Loucy (cell line): Measurements from ENCODE around the gene TNPO3.

Source experiments
- H2AFZ ChIP-seq: fragments of 200-600 bp; sonication (generic); 2 replicates; pipeline ENCODE4 v1.6.0; 2016; ENCODE audit warnings: antibody characterized with exemption, mild to moderate bottlenecking, low read length, moderate library complexity
- H3F3A ChIP-seq: fragments of 200-600 bp; 2 replicates; pipeline ENCODE4 v1.6.0; 2016; ENCODE audit warnings: antibody characterized with exemption, low read depth, mild to moderate bottlenecking
- H3K27me3 ChIP-seq: fragments of 200-600 bp; sonication (generic); 2 replicates; pipeline ENCODE4 v1.6.1; 2014; ENCODE audit warnings: low read length, mild to moderate bottlenecking; ENCODE audit not compliant: insufficient read depth, poor library complexity, severe bottlenecking
- H3K36me3 ChIP-seq: fragments of 200-600 bp; sonication (generic); 2 replicates; pipeline ENCODE4 v1.6.1; 2016; ENCODE audit warnings: low read length; ENCODE audit not compliant: insufficient read depth
- H3K4me1 ChIP-seq: fragments of 200-600 bp; sonication (generic); 2 replicates; pipeline ENCODE4 v1.5.1; 2014; ENCODE audit warnings: low read length, mild to moderate bottlenecking; ENCODE audit not compliant: insufficient read depth, poor library complexity, severe bottlenecking
- H3K4me2 ChIP-seq: fragments of 200-600 bp; sonication (generic); 2 replicates; pipeline ENCODE4 v1.6.0; 2014; ENCODE audit warnings: antibody characterized with exemption, low read length, low read depth, mild to moderate bottlenecking; ENCODE audit not compliant: poor library complexity, severe bottlenecking
- H3K4me3 ChIP-seq: fragments of 200-600 bp; sonication (generic); 2 replicates; pipeline ENCODE4 v1.5.1; 2014; ENCODE audit warnings: low read length, mild to moderate bottlenecking, mixed read lengths; ENCODE audit not compliant: poor library complexity, severe bottlenecking
- H3K79me2 ChIP-seq: fragments of 200-600 bp; sonication (generic); 2 replicates; pipeline ENCODE4 v1.6.1; 2014; ENCODE audit warnings: low read length; ENCODE audit not compliant: insufficient read depth
- H3K9ac ChIP-seq: fragments of 200-600 bp; sonication (generic); 2 replicates; pipeline ENCODE4 v1.6.0; 2014; ENCODE audit warnings: mild to moderate bottlenecking, low read depth, low read length, moderate library complexity; ENCODE audit not compliant: poor library complexity, severe bottlenecking
- H3K9me2 ChIP-seq: fragments of 200-600 bp; sonication (generic); replicated peaks from 2 replicates; pipeline ENCODE4 v1.6.1; 2016; ENCODE audit warnings: low read depth, low read length, mixed read lengths
- H3K9me3 ChIP-seq: fragments of 200-600 bp; sonication (generic); 2 replicates; pipeline ENCODE4 v1.6.1; 2014; ENCODE audit warnings: mild to moderate bottlenecking, antibody characterized with exemption, low read length, low read depth; ENCODE audit not compliant: insufficient read depth
- H4K20me1 ChIP-seq: fragments of 200-600 bp; sonication (generic); 2 replicates; pipeline ENCODE4 v1.6.0; 2014; ENCODE audit warnings: antibody characterized with exemption, low read length, mild to moderate bottlenecking; ENCODE audit not compliant: insufficient read depth, poor library complexity, severe bottlenecking
- EZH2phosphoT487 ChIP-seq: fragments of 200-600 bp; IDR thresholded peaks from 2 replicates; pipeline ENCODE4 v1.6.1; 2018; ENCODE audit warnings: antibody characterized with exemption, mild to moderate bottlenecking, moderate library complexity, borderline replicate concordance
- TF ChIP-seq, protein P1 (sequence below): fragments of 200-600 bp; sonication (generic); conservative IDR thresholded peaks from 2 replicates; pipeline ENCODE4 v1.5.1; 2014; ENCODE audit warnings: mild to moderate bottlenecking, antibody characterized with exemption, low read length

The TNPO3 gene

DNA sequence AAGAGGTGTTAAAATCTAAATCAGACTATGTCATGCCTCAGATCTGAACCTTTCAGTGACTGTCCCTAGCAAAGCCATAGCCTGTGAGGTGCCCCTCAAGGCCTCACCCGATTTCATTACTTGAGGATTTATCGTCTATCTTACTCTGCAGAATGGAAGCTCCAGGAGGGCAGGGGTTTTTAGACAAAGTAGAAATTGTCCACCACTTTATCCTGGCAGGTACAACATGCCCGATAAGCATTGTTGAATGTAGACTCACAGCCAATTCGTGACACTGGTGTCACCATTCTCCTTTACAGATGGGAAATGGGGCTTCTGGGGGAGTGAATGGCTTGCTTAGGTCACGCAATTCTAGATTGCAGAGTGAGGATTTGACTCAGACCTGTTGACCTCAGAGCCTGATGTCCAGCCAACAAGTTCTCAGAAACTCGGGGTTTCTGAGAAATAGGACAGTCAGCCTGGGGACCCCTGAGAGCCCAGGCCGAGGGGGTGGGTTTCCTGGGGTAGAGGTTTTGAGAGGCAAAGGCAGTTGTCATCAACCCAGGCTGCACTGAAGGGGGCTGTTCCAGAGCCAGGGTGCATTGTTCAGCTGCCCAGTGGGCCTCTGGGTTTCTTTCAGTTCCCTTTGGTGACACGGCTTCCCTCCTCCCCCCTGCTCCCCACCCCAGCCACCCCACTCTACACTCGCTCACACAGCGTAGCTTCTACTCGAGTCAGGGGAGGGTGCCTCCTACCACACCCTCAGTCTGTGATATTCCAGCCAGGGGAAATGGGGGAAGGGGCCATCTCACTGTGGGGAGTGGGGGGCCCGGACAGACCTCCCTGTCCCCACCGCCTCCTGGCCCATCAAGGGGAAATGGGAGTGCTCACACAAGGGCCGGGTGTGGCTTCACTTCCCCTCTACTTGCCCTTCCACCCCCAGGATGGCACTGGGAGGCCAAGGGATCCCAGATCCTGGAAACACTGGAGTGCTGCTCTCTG lies 120.3 kb downstream of the TNPO3 start:
- peaks cover 54% of the 10 kb centered on the region for H3K79me2 ChIP-seq
- H4K20me1 ChIP-seq: no peaks in the 10 kb centered on the region
- no peak overlapping the region for H3K9ac ChIP-seq
- H3K9me3 ChIP-seq: no peaks in the 10 kb centered on the region
- no peak overlapping the region for H3K4me2 ChIP-seq
- H3F3A ChIP-seq: no peaks in the 10 kb centered on the region
- H3K27me3 ChIP-seq: peaks cover 6% of the 10 kb centered on the region
- peaks cover 39% of the 10 kb centered on the region for H3K4me1 ChIP-seq
- no peak overlapping the region for H3K4me3 ChIP-seq
- H3K36me3 ChIP-seq: no peaks in the 10 kb centered on the region
- H3K9me2 ChIP-seq: no peaks in the 10 kb centered on the region
- TF ChIP-seq, protein P1, sequence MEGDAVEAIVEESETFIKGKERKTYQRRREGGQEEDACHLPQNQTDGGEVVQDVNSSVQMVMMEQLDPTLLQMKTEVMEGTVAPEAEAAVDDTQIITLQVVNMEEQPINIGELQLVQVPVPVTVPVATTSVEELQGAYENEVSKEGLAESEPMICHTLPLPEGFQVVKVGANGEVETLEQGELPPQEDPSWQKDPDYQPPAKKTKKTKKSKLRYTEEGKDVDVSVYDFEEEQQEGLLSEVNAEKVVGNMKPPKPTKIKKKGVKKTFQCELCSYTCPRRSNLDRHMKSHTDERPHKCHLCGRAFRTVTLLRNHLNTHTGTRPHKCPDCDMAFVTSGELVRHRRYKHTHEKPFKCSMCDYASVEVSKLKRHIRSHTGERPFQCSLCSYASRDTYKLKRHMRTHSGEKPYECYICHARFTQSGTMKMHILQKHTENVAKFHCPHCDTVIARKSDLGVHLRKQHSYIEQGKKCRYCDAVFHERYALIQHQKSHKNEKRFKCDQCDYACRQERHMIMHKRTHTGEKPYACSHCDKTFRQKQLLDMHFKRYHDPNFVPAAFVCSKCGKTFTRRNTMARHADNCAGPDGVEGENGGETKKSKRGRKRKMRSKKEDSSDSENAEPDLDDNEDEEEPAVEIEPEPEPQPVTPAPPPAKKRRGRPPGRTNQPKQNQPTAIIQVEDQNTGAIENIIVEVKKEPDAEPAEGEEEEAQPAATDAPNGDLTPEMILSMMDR: no peak
- no peak for TF ChIP-seq EZH2phosphoT487
- H2AFZ ChIP-seq: no peak overlapping the region

DNA sequence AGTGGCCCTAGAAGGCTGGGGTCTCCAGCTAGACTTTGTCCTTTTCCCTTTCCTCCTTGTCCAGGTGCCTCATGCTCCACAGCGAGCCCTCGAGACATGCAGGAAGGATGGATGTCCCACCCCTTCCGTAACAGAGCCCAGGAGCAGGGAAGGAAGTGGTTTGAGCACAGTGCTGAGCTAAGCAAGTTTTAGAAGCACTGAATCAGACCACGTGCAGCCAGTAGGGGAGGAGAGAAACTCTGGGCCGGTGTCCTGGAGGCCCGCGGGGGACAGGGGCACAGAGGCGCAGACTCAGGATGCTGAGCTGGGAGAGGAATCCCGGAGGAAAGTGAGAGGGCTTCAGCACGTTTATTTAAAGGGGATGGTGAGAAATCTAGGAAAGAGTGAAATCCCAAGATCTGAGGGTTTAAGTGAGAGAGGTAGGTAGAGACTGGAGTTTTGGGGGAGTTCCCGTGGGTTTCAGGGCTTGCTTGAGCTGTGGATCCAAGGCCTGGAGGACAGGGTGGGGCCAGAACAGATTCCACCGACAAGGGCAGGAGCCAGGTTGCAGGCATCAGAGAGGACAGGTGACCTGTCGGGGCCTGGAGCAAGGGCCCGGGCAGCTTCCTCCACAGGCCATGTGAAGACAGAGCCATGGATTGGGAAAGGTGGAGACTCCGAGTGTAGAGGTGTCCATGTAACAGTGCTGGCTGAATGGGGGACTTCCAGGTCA lies 121.6 kb downstream of the TNPO3 start:
- Histone ChIP-seq H3K79me2 (peaks cover 42% of the 10 kb centered on the region), H3K36me3 (no peaks in the 10 kb centered on the region), H4K20me1 (no peaks in the 10 kb centered on the region), H3K4me3 (peak overlapping the region; percentile 77), H3F3A (no peaks in the 10 kb centered on the region), H3K9me2 (no peaks in the 10 kb centered on the region), H3K27me3 (peaks cover 3% of the 10 kb centered on the region), H3K4me1 (peaks cover 39% of the 10 kb centered on the region), H3K4me2 (peak overlapping the region; percentile 83), H3K9ac (peak overlapping the region; percentile 79), H3K9me3 (no peaks in the 10 kb centered on the region), H2AFZ (peak overlapping the region; percentile 51; the same call in 1 of the 2 replicates)
- TF ChIP-seq, protein P1: no peak
- no peak for TF ChIP-seq EZH2phosphoT487

DNA sequence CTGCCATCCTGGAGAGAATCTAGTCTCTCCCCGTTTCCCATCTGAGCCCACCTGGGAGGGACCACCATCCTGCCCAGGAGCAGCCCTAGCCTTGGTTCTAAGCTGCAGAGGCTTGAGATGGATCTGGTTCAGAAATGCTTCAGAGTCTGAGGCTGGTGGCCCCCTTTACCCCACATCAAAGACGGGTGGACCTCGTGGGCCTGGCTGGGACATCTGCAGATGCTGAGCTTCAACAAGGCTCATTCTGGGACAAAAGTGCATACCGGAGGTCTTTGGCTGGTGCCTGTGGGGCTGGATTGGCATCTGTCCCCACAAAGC lies 122.1 kb downstream of the TNPO3 start:
- peak overlapping the region; percentile 79 for H3K9ac ChIP-seq
- peak overlapping the region; percentile 83 for H3K4me2 ChIP-seq

More for the DNA sequence above, 122.1 kb downstream of the TNPO3 start:
- H3K9me2 ChIP-seq: no peaks in the 10 kb centered on the region
- H3K4me1 ChIP-seq: peaks cover 39% of the 10 kb centered on the region
- TF ChIP-seq, protein P1: no peak
- no peak for TF ChIP-seq EZH2phosphoT487
- no peaks in the 10 kb centered on the region for H3K27me3 ChIP-seq
- H3K36me3 ChIP-seq: no peaks in the 10 kb centered on the region
- no peaks in the 10 kb centered on the region for H4K20me1 ChIP-seq
- peak overlapping the region; percentile 77 for H3K4me3 ChIP-seq
- H3F3A ChIP-seq: no peaks in the 10 kb centered on the region
- peaks cover 36% of the 10 kb centered on the region for H3K79me2 ChIP-seq
- no peaks in the 10 kb centered on the region for H3K9me3 ChIP-seq
- H2AFZ ChIP-seq: peak overlapping the region; percentile 51; the same call in 1 of the 2 replicates
